ENCODE measurements around the gene METAP1. TPM values are rescaled to one million over a fixed set of nuclear protein-coding genes. Genes with fewer than 3 reads are reported as not detected.

Gene METAP1
- total and polyA plus RNA-seq, 2 experiments from 2014 or later = 40.1 to 55.4 TPM

DNA sequence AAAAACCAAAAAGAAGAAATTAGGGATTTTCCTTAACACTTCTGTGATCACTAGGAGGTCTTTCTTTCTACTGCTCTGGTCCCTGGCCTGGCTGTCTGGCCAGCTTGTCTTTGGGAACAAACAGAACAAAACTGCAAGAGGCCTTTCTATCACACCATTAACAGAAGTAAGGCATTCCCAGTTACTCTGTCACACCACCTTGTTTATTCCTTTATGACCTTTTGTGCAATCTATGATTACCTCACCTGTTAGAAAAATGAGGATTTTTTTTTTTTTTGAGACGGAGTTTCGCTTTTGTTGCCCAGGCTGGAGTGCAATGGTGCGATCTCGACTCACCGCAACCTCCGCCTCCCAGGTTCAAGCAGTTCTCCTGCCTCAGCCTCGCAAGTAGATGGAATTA, 3.0 kb downstream of the METAP1 start:
- no peak for DNase-seq (ENCODE audit: low read depth in 1 of 2, low spot score in 1 of 2)

DNA sequence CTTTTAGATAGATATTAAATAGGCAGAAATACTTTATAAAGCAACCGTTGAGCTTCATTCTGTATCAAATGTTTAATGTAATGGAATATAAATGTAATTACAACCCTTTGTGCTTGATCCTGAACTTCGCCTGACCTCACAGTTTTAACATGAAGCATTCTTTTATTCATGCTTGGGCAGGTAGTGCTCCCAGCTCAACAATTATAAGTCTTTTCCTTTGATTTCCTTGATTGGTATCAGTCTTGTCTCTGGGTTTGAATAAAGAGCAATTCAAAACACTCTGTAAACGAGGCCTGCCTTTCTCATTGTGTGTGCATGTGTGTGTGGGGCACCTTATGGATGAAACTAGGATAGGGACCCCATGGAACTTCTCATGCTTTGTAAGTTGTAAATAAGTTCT, 6.8 kb downstream of the METAP1 start:
- Histone ChIP-seq H3K9me3 (ENCODE audit: low read depth) (no peaks in the 10 kb centered on the region), H3K27me3 (no peaks in the 10 kb centered on the region), H3K27ac (peak overlapping the region; percentile 43), H3K36me3 (no peaks in the 10 kb centered on the region), H3K4me1 (ENCODE audit: low read depth) (peaks cover 11% of the 10 kb centered on the region), H3K4me3 (no peak overlapping the region)
- TF ChIP-seq, protein P1, sequence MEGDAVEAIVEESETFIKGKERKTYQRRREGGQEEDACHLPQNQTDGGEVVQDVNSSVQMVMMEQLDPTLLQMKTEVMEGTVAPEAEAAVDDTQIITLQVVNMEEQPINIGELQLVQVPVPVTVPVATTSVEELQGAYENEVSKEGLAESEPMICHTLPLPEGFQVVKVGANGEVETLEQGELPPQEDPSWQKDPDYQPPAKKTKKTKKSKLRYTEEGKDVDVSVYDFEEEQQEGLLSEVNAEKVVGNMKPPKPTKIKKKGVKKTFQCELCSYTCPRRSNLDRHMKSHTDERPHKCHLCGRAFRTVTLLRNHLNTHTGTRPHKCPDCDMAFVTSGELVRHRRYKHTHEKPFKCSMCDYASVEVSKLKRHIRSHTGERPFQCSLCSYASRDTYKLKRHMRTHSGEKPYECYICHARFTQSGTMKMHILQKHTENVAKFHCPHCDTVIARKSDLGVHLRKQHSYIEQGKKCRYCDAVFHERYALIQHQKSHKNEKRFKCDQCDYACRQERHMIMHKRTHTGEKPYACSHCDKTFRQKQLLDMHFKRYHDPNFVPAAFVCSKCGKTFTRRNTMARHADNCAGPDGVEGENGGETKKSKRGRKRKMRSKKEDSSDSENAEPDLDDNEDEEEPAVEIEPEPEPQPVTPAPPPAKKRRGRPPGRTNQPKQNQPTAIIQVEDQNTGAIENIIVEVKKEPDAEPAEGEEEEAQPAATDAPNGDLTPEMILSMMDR (IDR thresholded peaks at IDR 0.05; ENCODE audit: low read depth, low read length) = no peak
- DNase-seq (ENCODE audit: low read depth in 1 of 2, low spot score in 1 of 2) = no peak

More for the DNA sequence above, 3.0 kb downstream of the METAP1 start:
- Histone ChIP-seq H3K27ac (no peak overlapping the region), H3K9me3 (ENCODE audit: low read depth) (no peaks in the 10 kb centered on the region), H3K4me1 (ENCODE audit: low read depth) (peaks cover 14% of the 10 kb centered on the region), H3K4me3 (no peak overlapping the region), H3K36me3 (no peaks in the 10 kb centered on the region), H3K27me3 (no peaks in the 10 kb centered on the region)
- TF ChIP-seq, protein P1 (IDR thresholded peaks at IDR 0.05; ENCODE audit: low read depth, low read length) = no peak

DNA sequence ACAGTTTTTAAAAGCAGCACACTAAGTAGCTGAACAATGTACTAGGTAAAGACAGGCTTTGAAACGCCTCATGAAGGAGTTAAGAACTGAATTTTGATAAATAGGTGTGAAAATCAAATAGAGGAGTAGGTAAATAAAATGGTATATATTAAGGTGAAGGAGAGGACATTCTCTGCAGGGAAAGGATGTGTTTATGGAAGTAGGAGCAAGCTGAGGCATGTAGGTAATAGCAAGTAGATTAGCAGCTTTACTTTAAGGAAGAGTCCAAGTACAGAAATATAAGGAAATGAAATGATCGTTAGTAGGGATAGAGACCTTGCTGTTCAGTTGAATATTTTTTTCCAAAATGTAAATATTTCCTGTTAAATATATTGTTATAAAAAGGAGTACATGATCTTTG, 12.5 kb downstream of the METAP1 start:
- Histone ChIP-seq H3K4me1 (ENCODE audit: low read depth) (peaks cover 4% of the 10 kb centered on the region), H3K27ac (peak overlapping the region; percentile 83), H3K4me3 (no peak overlapping the region), H3K36me3 (no peaks in the 10 kb centered on the region), H3K9me3 (ENCODE audit: low read depth) (no peaks in the 10 kb centered on the region), H3K27me3 (no peaks in the 10 kb centered on the region)
- TF ChIP-seq, protein P1 (IDR thresholded peaks at IDR 0.05; ENCODE audit: low read depth, low read length) = no peak
- DNase-seq (ENCODE audit: low read depth in 1 of 2, low spot score in 1 of 2) = no peak

DNA sequence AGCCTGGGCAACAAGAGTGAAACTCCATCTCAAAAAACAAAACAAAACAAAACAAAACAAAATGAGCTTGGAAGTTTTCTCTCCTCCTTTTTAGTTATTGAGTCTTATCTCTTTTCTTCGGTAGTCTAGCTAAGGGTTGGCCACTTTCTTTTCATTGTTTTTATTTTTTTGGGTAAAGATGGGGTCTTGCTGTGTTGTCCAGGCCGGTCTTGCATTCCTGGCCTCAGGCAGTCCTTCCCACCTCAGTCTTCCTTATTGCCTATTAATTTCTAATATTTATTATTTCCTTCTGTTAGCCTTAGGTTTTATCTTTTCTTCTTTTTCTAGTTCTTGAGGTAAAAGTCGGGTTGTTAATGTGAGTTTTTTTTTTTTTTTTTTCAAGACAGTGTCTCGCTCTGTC, 16.4 kb downstream of the METAP1 start:
- Histone ChIP-seq H3K27me3 (no peaks in the 10 kb centered on the region), H3K27ac (no peak overlapping the region), H3K4me1 (ENCODE audit: low read depth) (peaks cover 9% of the 10 kb centered on the region), H3K9me3 (ENCODE audit: low read depth) (no peaks in the 10 kb centered on the region), H3K36me3 (no peaks in the 10 kb centered on the region), H3K4me3 (no peak overlapping the region)
- TF ChIP-seq, protein P1 (IDR thresholded peaks at IDR 0.05; ENCODE audit: low read depth, low read length) = no peak
- DNase-seq (ENCODE audit: low read depth in 1 of 2, low spot score in 1 of 2) = no peak

DNA sequence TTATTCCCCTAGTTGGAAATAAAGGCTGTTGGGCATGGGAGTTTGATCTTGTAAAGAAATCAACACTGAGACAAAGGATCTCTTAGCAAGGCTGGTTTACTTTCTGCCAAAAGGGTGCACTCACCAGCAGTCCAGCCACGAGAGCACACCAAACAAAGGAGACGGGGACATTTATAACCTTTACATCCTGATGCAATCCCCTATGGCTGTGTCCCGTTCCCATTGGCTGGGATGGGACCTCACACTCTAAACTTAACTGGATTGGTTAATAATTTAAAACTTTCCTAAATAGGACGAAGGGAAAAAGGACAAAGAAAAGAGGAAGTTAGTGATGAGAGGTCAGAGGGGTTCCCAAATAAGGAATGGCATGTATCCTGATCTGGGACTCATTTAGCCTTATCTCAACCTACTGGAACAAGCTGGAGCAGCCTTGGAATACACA, 17.9 kb downstream of the METAP1 start:
- Histone ChIP-seq H3K27me3 (no peaks in the 10 kb centered on the region), H3K36me3 (no peaks in the 10 kb centered on the region), H3K4me3 (no peak overlapping the region), H3K9me3 (ENCODE audit: low read depth) (no peaks in the 10 kb centered on the region), H3K4me1 (ENCODE audit: low read depth) (peaks cover 9% of the 10 kb centered on the region), H3K27ac (peak overlapping the region; percentile 99)
- TF ChIP-seq, protein P1 (IDR thresholded peaks at IDR 0.05; ENCODE audit: low read depth, low read length) = no peak
- peak; percentile 40 to 50 for DNase-seq (ENCODE audit: low read depth in 1 of 2, low spot score in 1 of 2)
